ENCODE results near the gene PTPN2. TPM values are rescaled to one million over a fixed set of nuclear protein-coding genes. Genes with fewer than 3 reads are reported as not detected.

The PTPN2 gene
- total and polyA plus RNA-seq, 12 donors = 13.1 to 60.4 (median 31.2) TPM

- no peak overlapping the region for H3K27ac ChIP-seq
- 77 to 88% (median 84%) methylated on average over 6 of the region's 6 CpGs for WGBS, 4 donors
- TF ChIP-seq, protein P1, sequence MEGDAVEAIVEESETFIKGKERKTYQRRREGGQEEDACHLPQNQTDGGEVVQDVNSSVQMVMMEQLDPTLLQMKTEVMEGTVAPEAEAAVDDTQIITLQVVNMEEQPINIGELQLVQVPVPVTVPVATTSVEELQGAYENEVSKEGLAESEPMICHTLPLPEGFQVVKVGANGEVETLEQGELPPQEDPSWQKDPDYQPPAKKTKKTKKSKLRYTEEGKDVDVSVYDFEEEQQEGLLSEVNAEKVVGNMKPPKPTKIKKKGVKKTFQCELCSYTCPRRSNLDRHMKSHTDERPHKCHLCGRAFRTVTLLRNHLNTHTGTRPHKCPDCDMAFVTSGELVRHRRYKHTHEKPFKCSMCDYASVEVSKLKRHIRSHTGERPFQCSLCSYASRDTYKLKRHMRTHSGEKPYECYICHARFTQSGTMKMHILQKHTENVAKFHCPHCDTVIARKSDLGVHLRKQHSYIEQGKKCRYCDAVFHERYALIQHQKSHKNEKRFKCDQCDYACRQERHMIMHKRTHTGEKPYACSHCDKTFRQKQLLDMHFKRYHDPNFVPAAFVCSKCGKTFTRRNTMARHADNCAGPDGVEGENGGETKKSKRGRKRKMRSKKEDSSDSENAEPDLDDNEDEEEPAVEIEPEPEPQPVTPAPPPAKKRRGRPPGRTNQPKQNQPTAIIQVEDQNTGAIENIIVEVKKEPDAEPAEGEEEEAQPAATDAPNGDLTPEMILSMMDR (IDR thresholded peaks at IDR 0.05) = no peak
- TF ChIP-seq POLR2A (IDR thresholded peaks at IDR 0.05) = no peak
- no peaks in the 10 kb centered on the region for H3K9me3 ChIP-seq (replicated peaks in 1 of 3)
- H3K36me3 ChIP-seq (replicated peaks in 1 of 2) = no peaks in the 10 kb centered on the region
- H3K27me3 ChIP-seq = no peaks in the 10 kb centered on the region
- no peak for DNase-seq
- intact Hi-C loops (cut with DNase I) = loop anchor here in 1 of 2 donors (10.0 kb wide), 1 partner anchor 147 kb away; no protein-coding TSS in a partner anchor
- H3K4me1 ChIP-seq (replicated peaks in 1 of 2) = peaks cover 0 to 4% of the 10 kb centered on the region in 2 donors
- no peak overlapping the region for H3K4me3 ChIP-seq
Measured at GRCh38 chr18:12891561-12891960, 7.5 kb upstream of the PTPN2 start.

DNA sequence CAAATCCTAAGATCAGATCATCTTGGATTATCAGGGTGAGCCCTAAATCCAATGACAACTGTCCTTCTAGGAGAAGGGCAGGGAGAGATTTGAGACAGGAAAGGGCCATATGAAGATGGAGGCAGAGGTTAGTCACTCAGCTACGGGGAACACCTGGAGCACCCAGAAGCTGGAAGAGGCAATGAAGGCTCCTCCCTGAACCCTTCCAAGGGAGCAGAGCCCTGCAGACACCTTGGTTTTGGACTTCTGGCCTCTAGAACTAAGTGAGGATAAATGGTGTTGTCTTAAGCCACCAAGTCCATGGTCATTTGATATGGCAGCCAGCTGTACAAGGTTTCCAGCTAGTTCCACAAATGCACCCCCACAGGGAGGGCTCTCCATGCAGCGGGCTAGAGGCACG is 6.9 kb upstream of the PTPN2 start:
- Histone ChIP-seq H3K27ac (no peak overlapping the region), H3K4me1 (replicated peaks in 1 of 2) (peaks cover 0 to 5% of the 10 kb centered on the region in 2 donors), H3K9me3 (replicated peaks in 1 of 3) (no peaks in the 10 kb centered on the region), H3K36me3 (replicated peaks in 1 of 2) (no peaks in the 10 kb centered on the region), H3K27me3 (no peaks in the 10 kb centered on the region), H3K4me3 (no peak overlapping the region)
- no peak for DNase-seq
- WGBS, 4 donors = 92 to 98% (median 96%) methylated on average over 3 of the region's 3 CpGs
- intact Hi-C loops (cut with DNase I) = loop anchor here in 1 of 2 donors (10.0 kb wide), 1 partner anchor 146 kb away; no protein-coding TSS in a partner anchor
- TF ChIP-seq POLR2A (IDR thresholded peaks at IDR 0.05) = no peak
- TF ChIP-seq, protein P1 (IDR thresholded peaks at IDR 0.05) = no peak

- no peak for TF ChIP-seq POLR2A (IDR thresholded peaks at IDR 0.05)
- TF ChIP-seq, protein P1 (IDR thresholded peaks at IDR 0.05) = peak in 3 of 6 experiments; percentile 20 to 39 (median 27)
- WGBS, 4 donors = 12 to 22% (median 14%) methylated on average over 2 of the region's 2 CpGs
- Histone ChIP-seq H3K27me3 (no peaks in the 10 kb centered on the region), H3K36me3 (replicated peaks in 1 of 2) (no peaks in the 10 kb centered on the region), H3K27ac (no peak overlapping the region), H3K4me3 (no peak overlapping the region), H3K4me1 (replicated peaks in 1 of 2) (peaks cover 0 to 26% of the 10 kb centered on the region in 2 donors), H3K9me3 (replicated peaks in 1 of 3) (no peaks in the 10 kb centered on the region)
- intact Hi-C loops (cut with DNase I) = no loop called here
- peak in 2 of 7 donors; percentile 36 to 38 for DNase-seq
Measured at GRCh38 chr18:12886498-12887126, 2.6 kb upstream of the PTPN2 start.

DNA sequence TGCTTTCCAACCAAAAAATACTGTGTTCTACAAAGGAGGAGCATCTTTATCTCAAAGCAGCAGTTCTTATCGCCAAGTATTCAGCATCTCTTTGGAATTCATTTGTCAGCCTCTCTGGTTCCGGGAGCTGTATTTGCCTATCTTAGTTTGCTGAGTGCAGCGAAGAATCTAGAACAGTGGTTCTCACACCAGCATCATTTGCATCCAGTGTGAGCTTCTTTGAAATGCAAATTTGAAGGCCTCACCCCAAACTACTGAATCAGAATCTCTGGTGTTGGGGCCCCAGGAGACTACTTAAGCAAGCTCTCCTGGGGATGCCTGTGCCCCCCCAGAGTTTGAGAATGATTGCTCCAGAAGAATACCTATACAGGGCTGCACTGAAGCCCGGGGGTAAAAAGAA is 1.5 kb upstream of the PTPN2 start:
- WGBS, 4 donors = 82 to 88% (median 85%) methylated on average over 4 of the region's 4 CpGs
- no peak overlapping the region for H3K27ac ChIP-seq
- TF ChIP-seq, protein P1 (IDR thresholded peaks at IDR 0.05) = no peak
- TF ChIP-seq POLR2A (IDR thresholded peaks at IDR 0.05) = no peak

More for the DNA sequence above, 1.5 kb upstream of the PTPN2 start:
- H3K9me3 ChIP-seq (replicated peaks in 1 of 3) = no peaks in the 10 kb centered on the region
- intact Hi-C loops (cut with DNase I) = no loop called here
- H3K4me3 ChIP-seq = no peak overlapping the region
- DNase-seq = no peak
- H3K27me3 ChIP-seq = no peaks in the 10 kb centered on the region
- peaks cover 5 to 31% of the 10 kb centered on the region in 2 donors for H3K4me1 ChIP-seq (replicated peaks in 1 of 2)
- no peaks in the 10 kb centered on the region for H3K36me3 ChIP-seq (replicated peaks in 1 of 2)
